GM12878 (cell line): Measurements from ENCODE around the gene BAHD1. TPM values are rescaled to one million over a fixed set of nuclear protein-coding genes. Genes with fewer than 3 reads are reported as not detected.

ENCODE experiments used
- ATAC-seq: fragments of 200-7000 bp; cut with Tn5 transposase; 3 replicates; pipeline ENCODE4 v1.9.1; 2020; ENCODE audit warnings: mild to moderate bottlenecking, moderate library complexity
- BruUV-seq: library from RNA; stranded (reverse); fragments of 400-500 nt; replicated peaks from 2 replicates; lab custom pipeline; 2021; lab: Mats Ljungman, UMichigan
- CTCF ChIA-PET: fragments of 300-600 bp; sonication (Branson Sonifier 250); formaldehyde crosslinking; extraction: SDS; loops from one replicate; lab custom pipeline; 2021; ENCODE audit warnings: inconsistent platforms; lab: Yijun Ruan, JAX
- POLR2A ChIA-PET: fragments of 350-600 bp; formaldehyde crosslinking; extraction: SDS; loops from one replicate; lab custom pipeline; 2021; ENCODE audit warnings: inconsistent platforms; lab: Charles Lee
- RAD21 ChIA-PET: fragments of 300-600 bp; sonication (Branson Sonifier 250); formaldehyde crosslinking; loops from one replicate; lab custom pipeline; 2023; ENCODE audit warnings: antibody characterized with exemption; ENCODE audit not compliant: unreplicated experiment; lab: Charles Lee
- SMC1A ChIA-PET: fragments of 300-600 bp; sonication (Branson Sonifier 250); formaldehyde crosslinking; loops from one replicate; lab custom pipeline; 2023; ENCODE audit not compliant: unreplicated experiment, uncharacterized antibody; lab: Charles Lee
- DNase-seq: peaks from one replicate; pipeline ENCODE4 v3.0.0-alpha.2; 2011; ENCODE audit warnings: low read depth, low spot score
- FAIRE-seq: peaks from 3 replicates; lab custom pipeline; 2011; peaks lifted over from hg19 to GRCh38; lab: Jason Lieb, UNC
- H2AFZ ChIP-seq: 2 replicates; pipeline ENCODE4 v1.6.0; 2011; ENCODE audit warnings: low read depth, low read length, control low read depth; ENCODE audit not compliant: control insufficient read depth
- H3K27ac ChIP-seq: 2 replicates; pipeline ENCODE4 v1.5.1; 2011; ENCODE audit warnings: control low read depth; ENCODE audit not compliant: control insufficient read depth, insufficient read depth
- H3K27me3 ChIP-seq, 2 experiments: replicated peaks in 1 of 2; 2 replicates each; pipeline versions ENCODE4 v1.6.0 to v1.6.1; 2011; ENCODE audit warnings: low read length in 1 of 2; ENCODE audit not compliant: control insufficient read depth in 2 of 2, insufficient read depth in 2 of 2
- H3K36me3 ChIP-seq, 2 experiments: 2 replicates each; pipeline ENCODE4 v1.5.1; 2011; ENCODE audit warnings: low read length in 1 of 2; ENCODE audit not compliant: control insufficient read depth in 2 of 2, insufficient read depth in 2 of 2
- H3K4me1 ChIP-seq: 2 replicates; pipeline ENCODE4 v1.6.1; 2011; ENCODE audit warnings: mild to moderate bottlenecking, low read length, moderate library complexity, mixed read lengths; ENCODE audit not compliant: control insufficient read depth, insufficient read depth
- H3K4me2 ChIP-seq: 2 replicates; pipeline ENCODE4 v1.6.0; 2011; ENCODE audit warnings: control low read depth; ENCODE audit not compliant: control insufficient read depth, insufficient read depth
- H3K4me3 ChIP-seq: fragments of 200-600 bp; sonication (generic); 2 replicates; pipeline ENCODE4 v1.5.1; 2016
- H3K79me2 ChIP-seq: 2 replicates; pipeline ENCODE4 v1.6.0; 2011; ENCODE audit warnings: low read length; ENCODE audit not compliant: control insufficient read depth, insufficient read depth
- H3K9ac ChIP-seq: 2 replicates; pipeline ENCODE4 v1.8.0; 2011; ENCODE audit warnings: low read length, control low read depth, mixed read lengths; ENCODE audit not compliant: control insufficient read depth, insufficient read depth
- H3K9me3 ChIP-seq: replicated peaks from 3 replicates; pipeline ENCODE4 v1.5.1; 2011; ENCODE audit warnings: mild to moderate bottlenecking, low read length; ENCODE audit not compliant: control insufficient read depth, insufficient read depth
- H4K20me1 ChIP-seq: 2 replicates; pipeline ENCODE4 v1.6.0; 2011; ENCODE audit not compliant: control insufficient read depth, insufficient read depth
- ASH2L ChIP-seq: fragments of 300-600, 200-600 bp; sonication (generic); IDR thresholded peaks from 2 replicates; pipeline ENCODE4 v1.6.1; 2017; ENCODE audit warnings: low read depth, mild to moderate bottlenecking, borderline replicate concordance
- CEBPB ChIP-seq, 2 experiments: fragments of 150-350 bp in 1 of 2; IDR thresholded peaks; 2 replicates each; pipeline ENCODE4 v1.6.1; 2012 to 2014; ENCODE audit warnings: low read depth in 2 of 2, low read length in 2 of 2, borderline replicate concordance in 1 of 2, inconsistent platforms in 1 of 2
- PBX3 ChIP-seq: IDR thresholded peaks from 2 replicates; pipeline ENCODE4 v1.6.1; 2011; ENCODE audit warnings: mild to moderate bottlenecking, low read depth, low read length, moderate library complexity; ENCODE audit not compliant: insufficient replicate concordance
- SIN3A ChIP-seq: IDR thresholded peaks from 2 replicates; pipeline ENCODE4 v1.6.1; 2012; ENCODE audit warnings: low read depth, low read length, improper control_type of control experiment
- WRNIP1 ChIP-seq: IDR thresholded peaks from 2 replicates; pipeline ENCODE4 v1.6.1; 2011; ENCODE audit warnings: low read depth, low read length, improper control_type of control experiment, borderline replicate concordance
- ZBTB40 ChIP-seq: fragments of 450-650 bp; IDR thresholded peaks from 2 replicates; pipeline ENCODE4 v1.6.1; 2016; ENCODE audit warnings: mild to moderate bottlenecking, moderate library complexity, borderline replicate concordance
- ZNF217 ChIP-seq: fragments of 450-650 bp; IDR thresholded peaks from 2 replicates; pipeline ENCODE4 v1.6.1; 2017; ENCODE audit warnings: antibody characterized with exemption, mild to moderate bottlenecking
- ZNF592 ChIP-seq: fragments of 450-650 bp; IDR thresholded peaks from 2 replicates; pipeline ENCODE4 v1.6.1; 2017; ENCODE audit warnings: mild to moderate bottlenecking, moderate library complexity
- WGBS: methylation state at CpG from one replicate; pipeline ENCODE4 v1.1.6; 2016; ENCODE audit warnings: low lambda C conversion rate; ENCODE audit not compliant: insufficient replicate concordance, insufficient coverage; ENCODE audit errors: missing lambda C conversion rate; 5-methylcytosine and 5-hydroxymethylcytosine counted together
- in situ Hi-C: fragments of 300-500 bp; cut with MboI; formaldehyde crosslinking; loops from 9 replicates; pipeline ENCODE4 v1.14.3; 2018; ENCODE audit warnings: mixed read lengths
- intact Hi-C: fragments of 100-400 bp; cut with micrococcal nuclease; formaldehyde crosslinking; loops from one replicate; pipeline ENCODE4 v1.14.2; 2022; ENCODE audit not compliant: unreplicated experiment
- polyA plus RNA-seq, 11 experiments: library from polyadenylated mRNA; depleted of rRNA in 4 of 11; unstranded in 6 of 11; stranded (reverse) in 5 of 11; fragments of >200 nt; fragmentation: Nextera tagmentation in 4 of 11; fragmentation: Illumina TruSeq in 1 of 11; extraction: Ambion mirVana in 4 of 11; extraction: Trizol in 1 of 11; gene quantifications; 1 replicate in 1 of 11; 2 replicates in 10 of 11; pipeline versions ENCODE4 v1.2.1 to v1.2.3, GENCODE V29; 2011 to 2016; ENCODE audit warnings: inconsistent platforms in 2 of 11, missing spikeins in 2 of 11, low read depth in 1 of 11
- total RNA-seq, 4 experiments: library from RNA; depleted of rRNA in 3 of 4; stranded (reverse); fragments of >200 nt in 3 of 4; fragmentation: Illumina TruSeq in 1 of 4; extraction: Trizol in 1 of 4; gene quantifications; 2 replicates each; pipeline versions ENCODE4 v1.2.1 to v1.2.3, GENCODE V29; 2013 to 2021
- TF ChIP-seq, protein P1 (sequence below): fragments of 450-650 bp; IDR thresholded peaks from 2 replicates; pipeline ENCODE4 v1.6.1; 2016; ENCODE audit warnings: mild to moderate bottlenecking

The BAHD1 gene
- total and polyA plus RNA-seq, 10 of the 15 experiments (the other 5 are each of a cell fraction or from before 2014, with no cell fraction given) = 0.21 to 21.8 (median 5.8) TPM

- DNase-seq (no peak), ATAC-seq (no peak), FAIRE-seq (no peak)
- H3K4me1 ChIP-seq = no peaks in the 10 kb centered on the region
- H3K79me2 ChIP-seq = no peaks in the 10 kb centered on the region
- H3K36me3 ChIP-seq = no peaks in the 10 kb centered on the region
- WGBS = 34% methylated on average over 6 of the region's 6 CpGs
- no TSS peak for BruUV-seq
- no peaks in the 10 kb centered on the region for H3K9me3 ChIP-seq
- intact Hi-C loops (loop anchor here (5.0 kb wide), 1 partner anchor 147 kb away; no protein-coding TSS in a partner anchor), in situ Hi-C loops (loop anchor here (5.0 kb wide), 1 partner anchor 77 kb away; no protein-coding TSS in a partner anchor)
- ChIA-PET SMC1A (no interaction called here), POLR2A (interaction anchor here (0.5 to 1.1 kb wide), 2 partner anchors 20 to 234 kb away, joined by 3 read pairs; no protein-coding TSS in a partner anchor), RAD21 (interaction anchor here (0.6 to 2.3 kb wide), 3 partner anchors 18 to 81 kb away, joined by 4 to 11 read pairs (median 5); partner anchors contain the start of gene IVD), CTCF (interaction anchor here (1.5 to 6.6 kb wide), 6 partner anchors 16 to 145 kb away, joined by 4 to 111 read pairs (median 12); partner anchors contain the start of genes BAHD1, CCDC9B and KNSTRN)
- H3K9ac ChIP-seq = no peak overlapping the region
- H3K27ac ChIP-seq = no peak overlapping the region
- no peaks in the 10 kb centered on the region for H4K20me1 ChIP-seq
- TF ChIP-seq ZBTB40 = no peak
- TF ChIP-seq, protein P1, sequence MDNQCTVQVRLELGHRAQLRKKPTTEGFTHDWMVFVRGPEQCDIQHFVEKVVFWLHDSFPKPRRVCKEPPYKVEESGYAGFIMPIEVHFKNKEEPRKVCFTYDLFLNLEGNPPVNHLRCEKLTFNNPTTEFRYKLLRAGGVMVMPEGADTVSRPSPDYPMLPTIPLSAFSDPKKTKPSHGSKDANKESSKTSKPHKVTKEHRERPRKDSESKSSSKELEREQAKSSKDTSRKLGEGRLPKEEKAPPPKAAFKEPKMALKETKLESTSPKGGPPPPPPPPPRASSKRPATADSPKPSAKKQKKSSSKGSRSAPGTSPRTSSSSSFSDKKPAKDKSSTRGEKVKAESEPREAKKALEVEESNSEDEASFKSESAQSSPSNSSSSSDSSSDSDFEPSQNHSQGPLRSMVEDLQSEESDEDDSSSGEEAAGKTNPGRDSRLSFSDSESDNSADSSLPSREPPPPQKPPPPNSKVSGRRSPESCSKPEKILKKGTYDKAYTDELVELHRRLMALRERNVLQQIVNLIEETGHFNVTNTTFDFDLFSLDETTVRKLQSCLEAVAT = no peak
- no peak for TF ChIP-seq PBX3
- no peak for TF ChIP-seq ASH2L
- TF ChIP-seq CEBPB (IDR thresholded peaks at IDR 0.05; ENCODE audit: borderline replicate concordance in 1 of 2, low read depth in 2 of 2, low read length in 2 of 2) = no peak
- no peak for TF ChIP-seq ZNF217
- TF ChIP-seq WRNIP1 = no peak
- TF ChIP-seq ZNF592 = no peak
- TF ChIP-seq SIN3A = no peak
- H2AFZ ChIP-seq = no peak overlapping the region
- no peak overlapping the region for H3K4me3 ChIP-seq
- no peaks in the 10 kb centered on the region; a peak in 1 of 4 replicates for H3K27me3 ChIP-seq
- no peak overlapping the region for H3K4me2 ChIP-seq
These were observed 16.2 kb upstream of the BAHD1 start for GRCh38 chr15:40424483-40425115.
